Measurements from ENCODE around the gene MPO. TPM values are rescaled to one million over a fixed set of nuclear protein-coding genes. Genes with fewer than 3 reads are reported as not detected.

MPO gene
- total RNA-seq = under 1 TPM in 2 of 4 donors, not detected in 2; 0.19 to 0.34 TPM

DNA sequence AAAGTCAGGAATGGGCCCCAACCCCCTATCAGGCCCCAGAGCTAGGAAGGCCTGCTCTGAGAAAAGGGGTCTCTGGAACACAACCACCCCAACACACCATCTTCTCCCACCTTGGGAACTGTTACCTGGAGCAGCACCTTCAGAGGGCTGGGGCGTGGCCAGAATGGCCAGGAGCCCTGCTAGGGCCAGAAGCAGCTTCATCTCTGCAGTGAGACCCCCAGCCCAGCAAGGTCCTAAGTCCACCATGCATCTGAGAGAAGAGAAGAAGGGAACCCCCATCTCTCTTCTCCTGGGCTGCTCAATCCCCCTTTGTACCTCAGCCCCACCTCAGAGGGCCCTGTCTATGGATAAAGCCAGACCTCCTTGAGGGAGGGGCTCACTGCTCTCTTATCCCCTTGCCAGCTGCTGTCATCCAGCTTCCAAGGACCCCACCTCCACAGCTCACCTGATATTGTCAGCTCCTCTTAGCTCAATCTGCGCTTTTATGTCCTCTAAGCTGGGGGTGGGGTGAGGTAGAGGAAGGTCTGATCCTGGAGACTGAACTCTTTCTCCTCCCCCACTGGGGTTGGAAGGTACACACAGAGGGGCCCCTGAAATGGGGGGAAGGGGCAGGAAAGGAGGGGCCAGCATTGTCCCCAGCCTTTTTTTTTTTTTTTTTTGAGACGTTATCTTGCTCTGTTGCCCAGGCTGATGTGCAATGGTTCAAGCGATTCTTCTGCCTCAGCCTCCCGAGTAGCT lies at the start of gene MPO:
TSS of gene MPO (minus strand) at position 456 of the 738 bp plus-strand sequence. CDS start at position 279, 177 bp downstream.
- no peak for TF ChIP-seq CTCF (IDR thresholded peaks at IDR 0.05; ENCODE audit: low read depth)

- TF ChIP-seq CTCF (IDR thresholded peaks at IDR 0.05; ENCODE audit: low read depth) = no peak
Observed at GRCh38 chr17:58329810-58330537, 49.2 kb upstream of the MPO start.

GRCh38 chr17:58329035-58329809 lies 48.5 kb upstream of the MPO start:
- TF ChIP-seq CTCF (IDR thresholded peaks at IDR 0.05; ENCODE audit: low read depth) = no peak

GRCh38 chr17:58328195-58329034 lies 47.7 kb upstream of the MPO start, which contains the start of gene TSPOAP1:
Gene TSPOAP1, minus strand, starts transcription at chr17:58328795. Its CDS starts 875 bp downstream, at chr17:58327920.
- no peak for TF ChIP-seq CTCF (IDR thresholded peaks at IDR 0.05; ENCODE audit: low read depth)

DNA sequence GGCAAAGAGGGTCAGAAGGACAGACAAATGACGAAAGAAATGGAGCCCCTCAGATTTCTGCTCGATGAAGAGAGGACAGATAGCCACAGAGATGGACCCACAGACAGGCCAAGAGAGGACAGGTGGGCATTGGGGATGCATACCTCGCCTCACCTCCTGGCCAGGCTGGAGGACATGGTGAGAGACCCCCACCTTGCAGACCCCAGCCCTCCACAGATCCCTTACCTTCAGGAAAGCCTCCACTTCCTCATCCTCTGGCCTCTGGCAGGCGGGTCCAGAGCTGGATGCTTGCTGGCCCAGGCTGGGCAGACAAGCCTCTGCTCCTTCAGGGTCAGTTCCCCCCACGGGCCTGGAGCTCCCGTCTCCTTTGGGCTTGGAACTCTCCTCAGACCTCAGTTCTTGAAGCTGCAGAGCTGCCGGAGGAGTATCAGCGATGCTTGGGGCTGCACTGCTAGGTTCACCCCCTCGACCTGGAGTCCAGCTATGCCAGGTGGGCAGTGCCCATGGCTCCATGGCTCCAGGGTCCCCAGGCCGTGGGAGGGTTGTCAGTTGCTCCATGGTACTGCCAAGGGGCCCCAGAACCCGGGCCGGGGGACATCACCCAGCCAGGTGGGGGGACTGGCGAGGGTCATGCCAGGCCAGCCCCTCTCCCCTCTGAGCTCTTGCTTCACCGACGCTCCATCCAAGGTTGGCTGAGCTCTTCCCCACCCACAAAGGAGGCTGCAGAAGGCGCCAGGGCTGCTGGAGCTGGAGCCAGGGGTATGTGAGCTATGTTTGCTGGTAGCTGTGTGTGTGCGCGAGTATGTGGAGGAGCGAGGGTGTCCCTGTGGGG lies 46.8 kb upstream of the MPO start:
- TF ChIP-seq CTCF (IDR thresholded peaks at IDR 0.05; ENCODE audit: low read depth) = no peak

All from subcutaneous adipose tissue (tissue), 4 donors.